ACC112 (cell line): ENCODE measurements around the gene DNM1L.

ENCODE experiments used
- H2AFZ ChIP-seq: fragments of 200-600 bp; sonication (generic); one replicate; pipeline ENCODE4 v1.6.0; 2017; ENCODE audit warnings: antibody characterized with exemption, low read length; ENCODE audit not compliant: unreplicated experiment
- H3K27ac ChIP-seq: fragments of 200-600 bp; sonication (generic); 2 replicates; pipeline ENCODE4 v1.5.1; 2014; ENCODE audit warnings: low read depth, mild to moderate bottlenecking, antibody characterized with exemption, low read length, moderate library complexity
- H3K27me3 ChIP-seq: fragments of 200-600 bp; sonication (generic); 2 replicates; pipeline ENCODE4 v1.6.1; 2014; ENCODE audit warnings: mild to moderate bottlenecking, antibody characterized with exemption, low read length, moderate library complexity, mixed read lengths; ENCODE audit not compliant: insufficient read depth
- H3K36me3 ChIP-seq: fragments of 200-600 bp; sonication (generic); 2 replicates; pipeline ENCODE4 v1.6.1; 2016; ENCODE audit warnings: mild to moderate bottlenecking, antibody characterized with exemption, low read length, moderate library complexity, mixed read lengths; ENCODE audit not compliant: insufficient read depth
- H3K4me1 ChIP-seq: fragments of 200-600 bp; sonication (generic); one replicate; pipeline ENCODE4 v1.6.1; 2016; ENCODE audit warnings: low read length, mixed read lengths; ENCODE audit not compliant: insufficient read depth, unreplicated experiment, control insufficient read depth
- H3K4me3 ChIP-seq: fragments of 200-600 bp; sonication (generic); 2 replicates; pipeline ENCODE4 v1.5.1; 2014; ENCODE audit warnings: mild to moderate bottlenecking, low read depth, low read length
- H3K79me2 ChIP-seq: fragments of 200-600 bp; sonication (generic); one replicate; pipeline ENCODE4 v1.6.0; 2016; ENCODE audit warnings: low read length; ENCODE audit not compliant: control insufficient read depth, unreplicated experiment, insufficient read depth

Gene DNM1L

GRCh38 chr12:32679091-32679919 is at the start of gene DNM1L:
Gene DNM1L, plus strand, starts transcription at chr12:32679301. Its CDS starts 63 bp downstream, at chr12:32679364.
- Histone ChIP-seq H3K36me3 (no peaks in the 10 kb centered on the region), H3K4me1 (peaks cover 13% of the 10 kb centered on the region), H3K27me3 (no peaks in the 10 kb centered on the region), H2AFZ (peak within 1 kb of the TSS; percentile 52), H3K4me3 (peak within 1 kb of the TSS; percentile 91), H3K27ac (peak within 1 kb of the TSS; percentile 81), H3K79me2 (peaks cover 45% of the 10 kb centered on the region)

DNA sequence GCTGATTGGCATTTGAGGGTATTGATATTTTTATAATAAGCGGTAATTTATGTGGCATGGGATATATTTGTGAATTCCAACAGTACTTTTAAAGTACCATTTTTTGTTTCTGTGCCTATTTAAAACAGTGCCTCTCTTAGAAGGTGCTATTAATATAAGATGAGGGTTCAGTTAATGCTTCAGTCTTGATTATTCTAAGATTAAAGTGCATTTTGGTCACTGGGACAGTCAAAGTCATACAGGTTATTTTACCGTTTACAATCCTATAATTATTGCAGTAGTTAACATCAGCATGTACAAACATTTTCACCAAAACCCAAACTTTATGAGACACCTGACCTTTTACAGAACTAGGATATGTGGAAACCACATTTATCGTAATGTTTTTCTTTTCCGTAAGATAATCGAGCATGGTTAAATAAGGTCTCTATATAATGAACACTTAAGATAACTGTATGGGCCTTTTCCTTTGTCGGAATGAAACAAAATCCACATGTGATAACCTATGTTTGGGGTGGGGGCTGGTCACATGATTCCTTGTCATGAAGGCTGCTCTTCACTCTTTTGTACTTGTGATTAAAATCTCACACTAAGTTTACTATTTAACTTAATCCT is 37.7 kb upstream of the DNM1L start:
- no peak overlapping the region for H2AFZ ChIP-seq
- H3K27me3 ChIP-seq: no peaks in the 10 kb centered on the region
- no peaks in the 10 kb centered on the region for H3K4me1 ChIP-seq
- H3K4me3 ChIP-seq: no peak overlapping the region
- H3K79me2 ChIP-seq: no peaks in the 10 kb centered on the region
- H3K36me3 ChIP-seq: peaks cover 40% of the 10 kb centered on the region
- no peak overlapping the region for H3K27ac ChIP-seq

DNA sequence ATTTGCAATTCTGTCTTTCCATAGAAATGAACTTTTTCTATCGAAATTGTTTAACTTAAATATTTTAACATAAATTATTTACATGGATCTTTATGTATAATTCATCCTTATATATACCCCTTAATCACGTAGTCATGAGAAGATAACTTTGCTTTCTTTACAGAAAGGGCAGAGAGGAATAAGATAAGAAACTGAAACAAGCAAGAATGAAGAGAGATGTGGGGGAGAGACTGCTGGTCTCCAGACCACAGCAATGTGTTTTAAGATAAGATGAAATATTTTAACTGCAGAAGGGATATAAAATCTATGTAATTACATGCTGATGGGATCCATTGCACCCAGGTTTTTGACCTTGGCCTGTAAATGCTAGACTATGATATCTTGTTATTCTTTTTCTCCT is 34.7 kb upstream of the DNM1L start:
- Histone ChIP-seq H3K4me3 (no peak overlapping the region), H3K79me2 (no peaks in the 10 kb centered on the region), H3K4me1 (no peaks in the 10 kb centered on the region), H3K27me3 (no peaks in the 10 kb centered on the region), H3K36me3 (peaks cover 27% of the 10 kb centered on the region; the same call in 1 of the 2 replicates), H2AFZ (no peak overlapping the region), H3K27ac (no peak overlapping the region)

DNA sequence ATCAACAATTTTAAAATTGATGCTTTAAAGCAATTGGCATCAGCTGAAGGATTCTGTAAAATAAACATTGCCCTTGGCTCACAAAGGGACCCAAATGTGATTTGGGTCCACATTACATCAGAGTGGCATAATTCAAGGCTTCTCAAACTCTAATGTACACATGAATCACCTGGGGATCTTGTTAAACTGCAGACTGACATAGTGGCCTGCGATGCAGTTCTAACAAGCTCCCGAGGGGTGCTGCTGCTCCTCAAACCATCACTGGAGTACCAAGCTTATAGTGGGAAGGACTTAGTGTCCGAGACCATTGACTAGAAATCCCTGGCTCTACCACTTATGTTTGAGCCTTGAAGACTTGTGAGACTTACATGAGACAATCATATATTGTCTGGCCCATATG is 31.8 kb upstream of the DNM1L start:
- H3K4me3 ChIP-seq: no peak overlapping the region
- H2AFZ ChIP-seq: no peak overlapping the region

DNA sequence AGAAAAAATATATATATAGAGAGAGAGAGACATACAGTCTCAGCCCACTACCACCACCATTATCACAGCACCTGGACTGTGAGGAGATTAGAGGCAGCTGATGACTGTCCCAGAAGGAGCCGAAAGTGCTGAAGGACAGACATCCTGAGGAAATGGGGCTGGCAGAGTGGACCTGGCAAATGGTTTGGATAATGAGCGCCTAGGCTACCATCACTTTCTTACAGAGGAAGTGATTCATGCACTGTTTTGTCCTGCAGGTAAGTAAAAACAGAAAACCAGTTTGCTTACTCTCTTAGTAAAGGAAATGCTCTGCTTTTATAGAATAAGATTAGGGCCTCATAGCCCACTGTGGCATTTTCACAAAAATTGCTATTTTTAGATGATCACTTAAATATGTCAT is 28.6 kb upstream of the DNM1L start:
- H3K27ac ChIP-seq: no peak overlapping the region
- no peaks in the 10 kb centered on the region for H3K4me1 ChIP-seq
- peaks cover 3% of the 10 kb centered on the region; the same call in 1 of the 2 replicates for H3K36me3 ChIP-seq
- H3K4me3 ChIP-seq: no peak overlapping the region
- no peaks in the 10 kb centered on the region for H3K79me2 ChIP-seq
- H2AFZ ChIP-seq: no peak overlapping the region
- H3K27me3 ChIP-seq: no peaks in the 10 kb centered on the region

More for the DNA sequence above, 31.8 kb upstream of the DNM1L start:
- H3K27ac ChIP-seq: no peak overlapping the region
- no peaks in the 10 kb centered on the region for H3K27me3 ChIP-seq
- no peaks in the 10 kb centered on the region for H3K4me1 ChIP-seq
- H3K79me2 ChIP-seq: no peaks in the 10 kb centered on the region
- peaks cover 9% of the 10 kb centered on the region; the same call in 1 of the 2 replicates for H3K36me3 ChIP-seq

GRCh38 chr12:32651151-32651955 is 27.7 kb upstream of the DNM1L start:
- Histone ChIP-seq H3K36me3 (peaks cover 1% of the 10 kb centered on the region; the same call in 1 of the 2 replicates), H3K27me3 (no peaks in the 10 kb centered on the region), H3K4me1 (no peaks in the 10 kb centered on the region), H3K27ac (no peak overlapping the region), H3K79me2 (no peaks in the 10 kb centered on the region), H3K4me3 (no peak overlapping the region), H2AFZ (no peak overlapping the region)

- Histone ChIP-seq H2AFZ (no peak overlapping the region), H3K27me3 (no peaks in the 10 kb centered on the region), H3K4me3 (no peak overlapping the region), H3K4me1 (no peaks in the 10 kb centered on the region), H3K27ac (no peak overlapping the region), H3K79me2 (no peaks in the 10 kb centered on the region), H3K36me3 (no peaks in the 10 kb centered on the region)
Observed at GRCh38 chr12:32651956-32652210, 27.2 kb upstream of the DNM1L start.

DNA sequence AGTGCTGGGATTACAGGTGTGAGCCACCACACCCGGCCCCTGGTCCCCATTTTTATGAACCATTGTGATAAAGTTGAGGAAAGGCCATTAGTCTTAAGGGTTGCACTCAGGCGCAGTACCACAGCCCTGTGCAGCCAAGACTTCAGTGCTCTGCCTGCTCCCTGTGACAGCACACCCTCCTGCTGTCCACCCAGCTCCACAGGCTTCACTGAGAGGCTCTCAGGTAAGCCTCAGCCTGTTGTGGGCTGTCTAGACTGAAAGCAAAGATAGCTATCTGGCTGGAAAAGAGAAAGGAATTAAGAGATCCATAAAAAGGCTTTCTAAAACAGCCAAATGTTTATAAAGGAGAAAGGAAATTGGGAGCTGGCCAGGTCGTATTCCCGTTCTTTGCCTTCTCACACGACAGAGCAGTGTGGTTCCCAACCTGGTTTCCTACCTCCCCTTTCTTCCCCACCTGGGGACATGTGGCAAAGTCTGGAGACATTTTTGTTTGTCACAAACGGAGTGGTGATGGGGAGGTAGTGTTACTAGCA is 19.1 kb upstream of the DNM1L start:
- Histone ChIP-seq H2AFZ (peak overlapping the region; percentile 81), H3K27ac (peak overlapping the region; percentile 87), H3K4me1 (peaks cover 17% of the 10 kb centered on the region), H3K79me2 (no peaks in the 10 kb centered on the region), H3K36me3 (no peaks in the 10 kb centered on the region), H3K27me3 (no peaks in the 10 kb centered on the region), H3K4me3 (peak overlapping the region; percentile 27; the same call in 1 of the 2 replicates)

GRCh38 chr12:32661706-32662105 is 17.4 kb upstream of the DNM1L start:
- Histone ChIP-seq H3K36me3 (no peaks in the 10 kb centered on the region), H3K4me3 (no peak overlapping the region), H3K4me1 (peaks cover 17% of the 10 kb centered on the region), H2AFZ (no peak overlapping the region), H3K27me3 (no peaks in the 10 kb centered on the region), H3K27ac (no peak overlapping the region), H3K79me2 (no peaks in the 10 kb centered on the region)

GRCh38 chr12:32662665-32663064 is 16.4 kb upstream of the DNM1L start:
- Histone ChIP-seq H3K27ac (no peak overlapping the region), H3K79me2 (no peaks in the 10 kb centered on the region), H3K4me1 (peaks cover 17% of the 10 kb centered on the region), H3K4me3 (no peak overlapping the region), H3K27me3 (no peaks in the 10 kb centered on the region), H2AFZ (peak overlapping the region; percentile 32), H3K36me3 (no peaks in the 10 kb centered on the region)
